HEK293T (cell line): ENCODE results near the gene SLC4A1.

ENCODE experiments used
- ARNT ChIP-seq: fragments of 450-650 bp; IDR thresholded peaks from 2 replicates; pipeline ENCODE4 v1.6.1; 2017; ENCODE audit warnings: mild to moderate bottlenecking
- BHLHE40 ChIP-seq: fragments of 450-650 bp; IDR thresholded peaks from 2 replicates; pipeline ENCODE4 v1.6.1; 2016; ENCODE audit warnings: mild to moderate bottlenecking, moderate library complexity, borderline replicate concordance
- CTBP1 ChIP-seq: fragments of 450-650 bp; IDR thresholded peaks from 2 replicates; pipeline ENCODE4 v1.6.1; 2016; ENCODE audit warnings: borderline replicate concordance
- ELF4 ChIP-seq: fragments of 450-650 bp; IDR thresholded peaks from 2 replicates; pipeline ENCODE4 v1.6.1; 2017; ENCODE audit warnings: antibody characterized with exemption
- FOXK2 ChIP-seq: fragments of 450-650 bp; IDR thresholded peaks from 2 replicates; pipeline ENCODE4 v1.6.1; 2016; ENCODE audit warnings: mild to moderate bottlenecking
- FOXM1 ChIP-seq: fragments of 450-650 bp; IDR thresholded peaks from 2 replicates; pipeline ENCODE4 v1.6.1; 2017; ENCODE audit warnings: mild to moderate bottlenecking, borderline replicate concordance
- L3MBTL2 ChIP-seq: fragments of 450-650 bp; conservative IDR thresholded peaks from 2 replicates; pipeline ENCODE4 v1.6.1; 2016; ENCODE audit warnings: mild to moderate bottlenecking
- SP1 ChIP-seq: fragments of 450-650 bp; IDR thresholded peaks from 2 replicates; pipeline ENCODE4 v1.6.1; 2017
- SUZ12 ChIP-seq: fragments of 450-650 bp; IDR thresholded peaks from 2 replicates; pipeline ENCODE4 v1.6.1; 2016; ENCODE audit warnings: mild to moderate bottlenecking
- TF ChIP-seq, protein P1 (sequence below): fragments of 450-650 bp; IDR thresholded peaks from 2 replicates; pipeline ENCODE4 v1.6.1; 2016

DNA sequence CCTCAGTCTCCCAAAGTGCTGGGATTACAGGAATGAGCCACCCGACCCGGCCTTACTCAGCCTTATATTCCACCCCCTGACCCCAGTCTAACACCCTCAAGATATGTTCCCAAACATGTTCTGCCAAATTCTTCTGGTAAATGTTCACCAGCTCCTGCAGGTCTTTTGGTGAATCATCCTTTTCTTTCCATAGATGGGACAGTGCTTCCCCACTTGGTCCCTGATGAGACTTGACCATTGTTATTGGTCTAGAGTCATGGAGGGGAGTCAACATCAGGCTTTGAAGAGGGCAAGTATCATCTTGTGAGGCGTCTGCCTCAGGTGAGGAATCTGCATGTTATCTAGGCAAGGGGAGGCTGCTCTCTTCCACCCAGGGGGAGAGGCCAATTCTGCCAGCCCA lies 30.0 kb upstream of the SLC4A1 start:
- TF ChIP-seq, protein P1, sequence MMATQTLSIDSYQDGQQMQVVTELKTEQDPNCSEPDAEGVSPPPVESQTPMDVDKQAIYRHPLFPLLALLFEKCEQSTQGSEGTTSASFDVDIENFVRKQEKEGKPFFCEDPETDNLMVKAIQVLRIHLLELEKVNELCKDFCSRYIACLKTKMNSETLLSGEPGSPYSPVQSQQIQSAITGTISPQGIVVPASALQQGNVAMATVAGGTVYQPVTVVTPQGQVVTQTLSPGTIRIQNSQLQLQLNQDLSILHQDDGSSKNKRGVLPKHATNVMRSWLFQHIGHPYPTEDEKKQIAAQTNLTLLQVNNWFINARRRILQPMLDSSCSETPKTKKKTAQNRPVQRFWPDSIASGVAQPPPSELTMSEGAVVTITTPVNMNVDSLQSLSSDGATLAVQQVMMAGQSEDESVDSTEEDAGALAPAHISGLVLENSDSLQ: no peak
- TF ChIP-seq SP1 (no peak), BHLHE40 (no peak), ARNT (no peak), CTBP1 (no peak), SUZ12 (no peak), FOXK2 (no peak), ELF4 (no peak), FOXM1 (no peak), L3MBTL2 (no peak)
